ENCODE results near the gene ELAVL4.

GRCh38 chr1:50157306-50157941 is 48.7 kb downstream of the ELAVL4 start:
- TF ChIP-seq CTCF (IDR thresholded peaks at IDR 0.05; ENCODE audit: insufficient read depth, low read depth, low read length) = no peak
- no peak for TF ChIP-seq EZH2 (IDR thresholded peaks at IDR 0.05; ENCODE audit: insufficient read depth, low read length)
